Right hindlimb (tissue), 1 donor: ENCODE data around the gene ZGRF1.
A peak's percentile ranks its signal among the peaks of the same experiment; 100 is the strongest.
"Not testable (repeated sequence)": the region's sequence is repeated elsewhere in the genome, so short reads cannot be mapped to it uniquely, and the experiment has no call there.

Experiments
- DNase-seq: peaks from one replicate; pipeline ENCODE4 v3.0.0-alpha.2; 2018

ZGRF1 gene

GRCh38 chr4:112557676-112558411 is 78.9 kb downstream of the ZGRF1 start:
- DNase-seq = no peak

DNA sequence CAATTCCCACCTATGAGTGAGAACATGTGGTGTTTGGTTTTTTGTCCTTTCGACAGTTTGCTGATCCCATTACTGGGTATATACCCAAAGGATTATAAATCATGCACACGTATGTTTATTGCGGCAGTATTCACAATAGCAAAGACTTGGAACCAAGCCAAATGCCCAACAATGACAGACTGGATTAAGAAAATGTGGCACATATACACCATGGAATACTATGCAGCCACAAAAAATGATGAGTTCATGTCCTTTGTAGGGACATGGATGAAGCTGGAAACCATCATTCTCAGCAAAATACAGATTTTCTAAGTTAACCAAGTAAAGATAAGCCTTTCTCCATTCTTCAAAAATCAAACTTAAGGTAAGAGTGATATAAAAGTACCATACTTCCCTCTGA is 82.4 kb downstream of the ZGRF1 start:
- not testable (repeated sequence) for DNase-seq

- DNase-seq = no peak
Measured at GRCh38 chr4:112552668-112553067, 84.0 kb downstream of the ZGRF1 start.

DNA sequence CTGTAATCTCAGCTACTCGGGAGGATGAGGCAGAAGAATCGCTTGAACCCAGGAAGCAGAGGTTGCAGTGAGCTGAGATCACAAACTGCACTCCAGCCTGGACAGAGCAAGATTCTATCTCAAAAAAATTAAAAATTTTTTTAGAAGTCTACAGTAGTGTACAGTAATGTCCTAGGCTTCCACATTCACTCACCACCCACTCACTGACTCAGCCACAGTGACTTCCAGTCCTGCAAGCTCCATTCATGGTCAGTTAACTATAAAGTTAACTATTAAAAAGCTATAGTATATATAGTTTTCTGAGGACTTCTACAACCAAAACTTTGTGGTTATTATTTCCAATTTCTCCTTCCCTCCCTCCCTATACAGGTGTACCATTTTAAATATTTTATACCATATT is 86.0 kb downstream of the ZGRF1 start:
- DNase-seq = no peak

GRCh38 chr4:112546476-112546875 is 90.2 kb downstream of the ZGRF1 start:
- no peak for DNase-seq

DNA sequence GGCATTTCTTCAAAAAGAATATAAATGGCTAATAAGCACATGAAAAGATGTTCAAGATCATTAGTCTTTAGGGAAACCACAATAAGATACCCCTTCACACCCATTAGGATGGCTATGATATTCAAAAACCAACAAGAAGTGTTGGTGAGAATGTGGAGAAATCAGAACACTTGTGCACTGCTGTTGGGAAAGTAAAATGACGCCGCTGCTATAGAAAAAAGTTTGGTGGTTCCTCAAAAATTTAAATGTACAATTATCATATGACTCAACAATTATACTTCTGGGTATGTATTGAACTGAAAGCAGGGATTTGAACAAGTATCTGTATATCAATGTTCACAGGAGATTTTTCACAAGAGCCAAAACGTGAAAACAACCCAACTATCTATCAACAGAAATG is 91.4 kb downstream of the ZGRF1 start:
- DNase-seq = no peak

GRCh38 chr4:112540695-112541094 is 96.0 kb downstream of the ZGRF1 start:
- no peak for DNase-seq

DNA sequence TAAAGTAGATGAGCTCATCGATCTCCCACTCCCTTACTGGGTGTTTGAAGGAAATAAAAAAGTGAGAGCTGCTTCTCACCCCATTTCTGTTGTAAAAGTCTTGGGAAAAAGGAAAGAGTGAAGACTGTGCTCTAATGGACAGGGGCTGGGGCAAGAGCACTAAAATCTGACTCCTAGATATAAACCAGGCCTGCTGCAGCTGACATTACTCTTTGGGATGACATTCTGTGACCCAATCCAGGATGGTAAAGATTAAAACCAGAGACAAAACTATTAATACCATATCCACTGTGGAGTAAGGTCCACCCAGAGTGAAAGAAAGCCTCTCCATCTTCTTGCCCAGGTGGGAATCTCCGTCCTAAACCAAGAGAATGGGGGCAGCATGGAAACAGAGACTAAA is 100.6 kb downstream of the ZGRF1 start:
- no peak for DNase-seq

GRCh38 chr4:112532267-112532666 is 104.4 kb downstream of the ZGRF1 start:
- no peak for DNase-seq

- no peak for DNase-seq
Measured at GRCh38 chr4:112531146-112531545, 105.6 kb downstream of the ZGRF1 start.

DNA sequence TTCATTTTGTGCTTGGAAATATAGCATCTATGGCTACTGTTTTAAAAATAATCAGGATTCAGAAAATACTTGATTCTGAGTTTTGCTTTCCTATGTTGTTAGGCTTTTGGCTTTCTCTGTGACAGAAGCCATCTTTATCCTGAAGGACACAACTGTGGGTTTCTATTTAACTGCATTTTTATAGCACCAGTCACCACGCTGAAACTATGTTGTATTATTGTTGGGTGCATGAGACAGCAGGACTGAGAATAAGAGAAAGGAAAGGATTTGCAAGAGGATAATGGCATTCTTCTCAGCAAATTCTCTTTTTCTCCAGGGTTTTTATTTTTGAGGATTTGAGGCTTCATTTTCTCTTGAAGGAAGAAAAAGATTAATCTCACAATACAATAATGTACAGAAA is 110.6 kb downstream of the ZGRF1 start:
- no peak for DNase-seq

GRCh38 chr4:112523764-112524505 is 112.8 kb downstream of the ZGRF1 start:
- DNase-seq = peak; percentile 57

DNA sequence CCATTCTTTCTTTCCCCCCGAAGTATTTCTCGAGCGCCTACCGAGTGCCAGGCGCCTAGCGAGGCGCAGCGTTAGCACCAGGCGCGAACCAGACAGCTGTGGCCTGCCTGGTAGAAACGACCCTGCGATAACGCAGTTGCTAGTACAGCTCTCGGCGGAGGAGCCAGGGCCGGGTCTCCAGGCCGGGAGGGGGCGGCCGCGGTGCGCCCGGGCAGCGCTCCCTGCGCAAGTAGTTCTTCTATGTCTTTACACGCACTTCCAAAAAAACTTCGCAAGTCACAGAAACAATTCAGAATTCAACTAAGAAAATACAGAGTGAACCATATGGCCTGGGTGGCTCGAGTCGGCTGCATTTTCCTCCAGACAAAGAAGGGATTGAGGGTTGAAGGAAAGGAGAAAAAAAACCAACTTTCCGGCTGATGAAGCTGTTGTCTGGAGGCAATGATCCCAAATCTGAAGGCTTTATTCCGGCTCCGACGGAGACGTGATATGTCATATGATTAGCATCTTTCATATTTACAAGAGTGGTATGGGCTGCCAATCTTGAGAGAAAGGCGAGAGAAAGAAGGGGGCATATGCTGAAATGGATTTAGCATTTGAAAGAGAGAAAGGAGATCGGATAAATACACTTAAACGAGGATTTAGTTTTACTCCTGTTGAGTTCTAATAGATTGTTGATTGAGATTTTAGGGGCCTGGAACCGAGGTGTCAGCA is 113.5 kb downstream of the ZGRF1 start:
- DNase-seq = peak; percentile 69

DNA sequence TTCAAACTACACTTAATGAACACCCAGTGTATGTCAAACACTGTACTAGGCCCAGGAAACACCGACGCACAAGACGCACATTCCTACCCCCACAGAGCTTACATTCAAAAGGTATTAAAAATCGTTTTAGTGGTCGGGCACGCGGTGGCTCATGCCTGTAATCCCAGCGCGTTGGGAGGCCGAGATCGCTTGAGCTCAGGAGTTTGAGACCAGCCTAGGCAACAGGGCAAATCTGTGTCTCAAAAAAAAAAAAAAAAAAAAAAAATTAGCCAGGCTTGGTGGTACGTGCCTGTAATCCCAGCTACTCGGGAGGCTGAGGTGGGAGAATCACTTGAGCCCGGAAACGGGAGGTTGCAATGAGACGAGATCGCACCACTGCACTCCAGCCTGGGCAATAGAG is 114.3 kb downstream of the ZGRF1 start:
- not testable (repeated sequence) for DNase-seq

DNA sequence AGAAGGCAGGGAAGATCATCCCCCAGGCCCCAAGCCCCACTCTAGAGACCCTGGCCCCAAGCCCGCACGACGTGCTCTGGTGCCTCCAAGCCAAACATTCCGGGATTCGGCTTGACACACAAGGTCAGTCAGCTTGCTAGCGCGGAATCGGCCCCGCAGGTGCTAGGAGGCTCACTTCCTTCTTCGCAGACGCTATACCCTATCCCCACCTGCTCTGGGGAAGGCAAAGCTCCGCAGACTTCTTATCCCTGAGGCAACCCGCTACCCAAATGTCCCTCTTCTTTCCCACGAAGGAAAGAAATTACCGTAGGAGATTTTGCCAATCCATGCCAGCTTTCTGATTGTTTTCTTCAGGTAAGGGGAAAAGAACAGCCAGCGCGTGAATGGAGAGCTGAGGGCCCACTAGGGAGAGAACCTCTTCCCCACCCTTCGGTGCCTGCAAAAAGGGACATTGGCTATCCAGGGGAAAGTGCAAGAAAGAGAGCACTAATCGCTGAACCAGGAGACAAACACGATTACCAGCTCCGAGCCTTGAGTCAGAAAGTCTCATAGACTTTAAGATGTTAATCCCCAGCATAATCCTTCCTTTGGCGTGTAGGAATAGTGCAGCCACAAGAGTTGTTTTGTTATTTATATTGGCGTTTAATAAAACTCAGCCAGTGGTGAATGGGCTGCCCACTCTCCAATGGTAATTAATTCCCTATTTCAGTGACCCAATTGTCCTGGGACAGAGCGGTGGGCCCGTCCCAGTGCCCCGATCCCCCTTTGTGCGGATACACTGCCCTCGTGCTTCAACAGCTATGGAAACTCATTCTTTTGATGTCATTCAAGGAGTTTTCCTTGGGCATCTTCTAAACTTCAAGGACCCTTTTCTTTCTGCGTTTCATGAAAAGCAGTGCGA is 115.3 kb downstream of the ZGRF1 start:
- peak; percentile 19 for DNase-seq

DNA sequence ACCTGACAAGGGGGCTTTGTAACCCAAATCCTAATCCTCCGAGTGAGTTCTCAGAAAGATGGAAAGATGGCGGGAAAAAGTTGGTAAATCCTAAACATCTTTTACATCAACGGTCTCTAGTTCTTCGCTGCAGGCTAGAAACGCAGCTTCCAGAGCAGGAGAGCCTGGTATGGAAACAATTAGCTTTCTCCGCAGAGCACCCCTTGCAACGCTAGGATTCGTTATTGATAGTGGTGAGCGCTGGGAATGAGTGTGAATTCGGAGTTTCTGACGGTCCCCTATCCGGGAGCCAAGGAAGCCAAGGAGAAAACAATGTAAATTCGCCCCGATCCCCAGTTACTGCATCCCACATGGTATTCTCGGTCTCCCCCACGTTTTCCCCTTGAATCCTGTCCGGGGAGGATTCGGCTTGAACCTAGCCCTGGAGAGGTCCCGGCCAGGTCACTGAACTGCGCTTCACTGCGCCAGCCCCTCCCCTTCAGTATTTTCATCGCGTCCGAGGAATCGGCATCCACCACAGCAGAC is 116.0 kb downstream of the ZGRF1 start:
- DNase-seq = no peak

GRCh38 chr4:112519689-112520597 is 116.8 kb downstream of the ZGRF1 start:
- no peak for DNase-seq

GRCh38 chr4:112518675-112519074 is 118.0 kb downstream of the ZGRF1 start:
- no peak for DNase-seq

DNA sequence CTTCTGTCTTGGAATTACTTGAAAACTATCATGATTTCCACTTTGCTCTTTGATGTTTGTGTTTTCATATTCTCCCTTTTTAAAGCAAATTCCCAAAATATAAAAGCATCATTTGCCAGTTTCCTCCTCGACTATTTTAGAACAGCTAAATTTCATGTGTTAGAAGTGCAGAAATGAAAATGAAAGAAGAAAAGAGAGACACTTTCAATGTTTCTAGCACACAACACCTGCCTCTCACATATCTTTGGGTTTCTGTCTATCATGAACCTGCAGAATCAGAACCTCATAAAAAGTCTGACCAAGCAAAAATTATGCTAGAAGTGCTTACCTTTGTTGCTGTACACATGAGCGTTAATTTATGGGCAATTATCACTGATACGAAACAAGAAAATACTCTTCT is 118.8 kb downstream of the ZGRF1 start:
- DNase-seq = no peak

DNA sequence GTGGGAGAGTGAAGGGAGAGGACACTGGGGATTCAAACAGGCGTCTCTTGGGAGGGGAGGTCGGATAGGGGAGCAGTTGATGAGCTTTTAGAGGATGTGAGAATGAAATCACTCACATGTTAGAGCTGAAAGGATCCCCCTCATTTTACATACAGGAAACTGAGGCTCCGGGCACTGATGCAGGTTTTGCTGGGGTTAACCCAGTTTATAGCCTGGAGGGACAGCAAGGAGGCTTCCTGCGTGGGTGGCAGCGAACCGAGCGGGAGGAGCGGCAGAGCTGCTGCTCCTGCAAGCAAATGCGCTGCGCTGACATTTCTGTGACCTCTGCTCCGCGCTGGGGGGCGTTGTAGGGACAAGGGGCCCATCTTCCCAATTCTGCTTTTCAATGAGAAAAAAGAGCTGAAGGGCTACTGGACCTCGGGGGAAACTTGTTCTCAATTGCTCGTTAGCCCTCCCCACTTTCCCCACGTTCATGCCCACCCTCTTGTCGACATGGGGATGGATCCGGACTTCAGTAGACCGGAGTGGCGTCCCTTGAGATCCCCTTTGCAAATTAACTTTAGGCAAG is 119.6 kb downstream of the ZGRF1 start:
- peak; percentile 18 for DNase-seq

DNA sequence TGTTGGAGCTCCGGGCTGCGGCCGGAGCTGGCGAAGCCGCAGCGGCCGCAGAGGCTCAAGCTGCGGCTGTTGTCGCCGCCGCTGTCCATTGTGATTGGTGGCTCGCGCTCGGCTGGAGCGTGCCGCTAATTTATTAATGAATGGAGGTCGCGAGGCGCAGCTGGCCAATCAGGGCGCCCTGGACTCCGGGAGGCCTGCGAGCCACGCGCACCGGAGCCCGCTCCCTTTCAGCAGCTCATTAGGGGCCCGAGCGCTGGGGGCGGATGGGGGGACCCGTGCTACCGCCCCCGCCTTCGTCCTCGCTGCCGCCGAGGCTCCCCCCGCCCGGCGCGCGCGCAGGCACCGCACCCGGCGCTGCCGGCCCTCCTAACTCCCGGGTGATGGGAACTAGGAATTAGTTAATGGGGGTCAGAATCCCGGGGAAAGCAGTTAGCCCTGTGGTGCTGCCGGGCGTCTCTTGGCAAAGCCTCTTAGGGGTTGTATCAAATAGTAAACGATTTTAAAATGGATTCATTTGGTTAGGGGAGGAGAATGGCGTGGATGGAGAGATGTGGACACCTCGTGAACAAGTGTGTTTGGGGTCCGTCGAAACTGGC is 120.1 kb downstream of the ZGRF1 start:
- peak; percentile 22 for DNase-seq
